Astrocyte (in vitro differentiated cells and primary cell): ENCODE data around the gene TBC1D5.

ENCODE experiments used
- CTCF ChIP-seq: IDR thresholded peaks from 2 replicates; pipeline ENCODE4 v1.5.1; 2011; ENCODE audit warnings: low read depth, mild to moderate bottlenecking, inconsistent platforms, low read length, moderate library complexity; ENCODE audit not compliant: insufficient read depth
- EZH2 ChIP-seq: IDR thresholded peaks from 2 replicates; pipeline ENCODE4 v1.6.1; 2012; ENCODE audit warnings: mild to moderate bottlenecking, low read length, inconsistent platforms; ENCODE audit not compliant: insufficient read depth

- TF ChIP-seq CTCF (no peak), EZH2 (no peak)
These were observed 308.6 kb downstream of the TBC1D5 start for GRCh38 chr3:17433876-17434275.
